ENCODE measurements around the gene TNN.

Gene TNN

GRCh38 chr1:175168782-175169181, 101.1 kb downstream of the TNN start:
- H3K27ac ChIP-seq: peak overlapping the region; percentile 24
- TF ChIP-seq CTCF (conservative IDR thresholded peaks at IDR 0.05) (peak; percentile 21; the same call in 1 of the 2 replicates), ZFX (IDR thresholded peaks at IDR 0.05) (no peak)

GRCh38 chr1:175169286-175170018, 101.8 kb downstream of the TNN start:
- H3K27ac ChIP-seq: peak overlapping the region; percentile 43
- TF ChIP-seq CTCF (conservative IDR thresholded peaks at IDR 0.05): peak; percentile 13; the same call in 1 of the 2 replicates
- TF ChIP-seq ZFX (IDR thresholded peaks at IDR 0.05): no peak

- no peak overlapping the region for H3K27ac ChIP-seq
Measured at GRCh38 chr1:175171036-175171913, 103.6 kb downstream of the TNN start.

GRCh38 chr1:175172503-175172902, 104.9 kb downstream of the TNN start:
- H3K27ac ChIP-seq: no peak overlapping the region
- TF ChIP-seq CTCF (conservative IDR thresholded peaks at IDR 0.05) (no peak), ZFX (IDR thresholded peaks at IDR 0.05) (no peak)

More at GRCh38 chr1:175171036-175171913, 103.6 kb downstream of the TNN start:
- TF ChIP-seq CTCF (conservative IDR thresholded peaks at IDR 0.05) (no peak), ZFX (IDR thresholded peaks at IDR 0.05) (no peak)

GRCh38 chr1:175173531-175173930, 105.9 kb downstream of the TNN start:
- TF ChIP-seq CTCF (conservative IDR thresholded peaks at IDR 0.05) (no peak), ZFX (IDR thresholded peaks at IDR 0.05) (no peak)
- no peak overlapping the region for H3K27ac ChIP-seq

GRCh38 chr1:175174309-175175102, 106.9 kb downstream of the TNN start:
- TF ChIP-seq ZFX (IDR thresholded peaks at IDR 0.05): no peak
- TF ChIP-seq CTCF (conservative IDR thresholded peaks at IDR 0.05): no peak
- H3K27ac ChIP-seq: no peak overlapping the region
